Suprapubic skin (tissue), 4 donors: ENCODE measurements around the gene GMPPB. TPM values are rescaled to one million over a fixed set of nuclear protein-coding genes. Genes with fewer than 3 reads are reported as not detected.

Source experiments
- DNase-seq, 2 donors: peaks; one replicate each; pipeline ENCODE4 v3.0.0-alpha.2; 2019; ENCODE audit warnings: low spot score in 2 of 2
- H3K27ac ChIP-seq: fragments of 200-600 bp; sonication (generic); one replicate; pipeline ENCODE4 v1.5.1; 2019
- H3K27me3 ChIP-seq: fragments of 200-600 bp; sonication (generic); one replicate; pipeline ENCODE4 v1.5.1; 2019
- H3K36me3 ChIP-seq: fragments of 200-600 bp; sonication (generic); one replicate; pipeline ENCODE4 v1.5.1; 2019
- H3K4me1 ChIP-seq: fragments of 200-600 bp; sonication (generic); one replicate; pipeline ENCODE4 v1.5.1; 2019
- H3K4me3 ChIP-seq: fragments of 200-600 bp; sonication (generic); one replicate; pipeline ENCODE4 v1.5.1; 2019; ENCODE audit warnings: mild to moderate bottlenecking
- H3K9me3 ChIP-seq: fragments of 200-600 bp; sonication (generic); one replicate; pipeline ENCODE4 v1.5.1; 2019
- EP300 ChIP-seq: sonication (generic); formaldehyde crosslinking; IDR thresholded peaks from one replicate; pipeline ENCODE4 v1.6.1; 2017; ENCODE audit warnings: antibody characterized with exemption
- POLR2A ChIP-seq, 2 donors: fragments of 450-650 bp; IDR thresholded peaks; one replicate each; pipeline ENCODE4 v1.6.1; 2017; ENCODE audit warnings: antibody characterized with exemption in 2 of 2, mild to moderate bottlenecking in 2 of 2, moderate library complexity in 2 of 2
- POLR2AphosphoS5 ChIP-seq, 3 donors: sonication (generic); formaldehyde crosslinking; IDR thresholded peaks; one replicate each; pipeline ENCODE4 v1.6.1; 2017; ENCODE audit warnings: antibody characterized with exemption in 3 of 3
- WGBS: methylation state at CpG from one replicate; pipeline ENCODE4 v1.1.5; 2018; 5-methylcytosine and 5-hydroxymethylcytosine counted together
- total RNA-seq, 4 donors: library from RNA; depleted of rRNA; stranded (reverse); fragments of >200 nt; gene quantifications; one replicate each; pipeline ENCODE4 v1.1.0, GENCODE V29; 2016
- TF ChIP-seq, protein P1 (sequence below), 2 donors: fragments of 200-600 bp in 1 of 2; fragments of 450-650 bp in 1 of 2; sonication (generic) in 1 of 2; IDR thresholded peaks; one replicate each; pipeline ENCODE4 v1.5.1; 2016 to 2019; ENCODE audit warnings: antibody characterized with exemption in 2 of 2, mild to moderate bottlenecking in 1 of 2, moderate library complexity in 1 of 2

Gene GMPPB
- total RNA-seq, 4 donors from 2014 or later = 14.0 to 25.0 (median 17.3) TPM

DNA sequence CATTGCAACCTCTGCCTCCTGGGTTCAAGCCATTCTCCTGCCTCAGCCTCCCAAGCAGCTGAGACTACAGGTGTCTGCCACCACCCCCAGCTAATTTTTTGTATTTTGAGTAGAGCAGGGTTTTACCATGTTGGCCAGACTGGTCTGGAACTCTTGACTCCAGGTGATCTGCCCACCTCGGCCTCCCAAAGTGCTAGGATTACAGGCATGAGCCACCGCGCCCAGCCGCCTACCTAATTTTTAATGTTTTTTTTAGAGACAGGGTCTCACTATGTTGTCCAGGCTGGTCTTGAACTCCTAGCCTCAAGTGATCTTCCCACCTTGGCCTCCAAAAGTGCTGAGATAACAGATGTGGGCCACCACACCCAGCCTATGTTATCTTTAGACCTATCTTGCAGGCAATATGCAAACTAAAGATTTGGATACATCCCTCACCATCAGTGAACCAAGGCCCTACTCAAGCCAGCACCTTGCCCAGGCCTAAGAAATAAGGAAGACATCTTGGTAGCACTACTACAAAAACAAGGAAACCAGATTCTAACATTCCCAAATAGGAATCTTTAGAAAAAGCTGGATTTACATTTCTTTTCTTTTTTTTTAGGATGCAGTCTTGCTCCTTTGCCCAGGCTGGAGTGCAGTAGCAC, 6.3 kb upstream of the GMPPB start:
- Histone ChIP-seq H3K36me3 (peaks cover 67% of the 10 kb centered on the region), H3K27ac (no peak overlapping the region), H3K9me3 (no peaks in the 10 kb centered on the region), H3K4me3 (no peak overlapping the region), H3K27me3 (no peaks in the 10 kb centered on the region), H3K4me1 (no peaks in the 10 kb centered on the region)
- WGBS = 96% methylated on average over 4 of the region's 4 CpGs
- no peak for DNase-seq
- TF ChIP-seq, protein P1, sequence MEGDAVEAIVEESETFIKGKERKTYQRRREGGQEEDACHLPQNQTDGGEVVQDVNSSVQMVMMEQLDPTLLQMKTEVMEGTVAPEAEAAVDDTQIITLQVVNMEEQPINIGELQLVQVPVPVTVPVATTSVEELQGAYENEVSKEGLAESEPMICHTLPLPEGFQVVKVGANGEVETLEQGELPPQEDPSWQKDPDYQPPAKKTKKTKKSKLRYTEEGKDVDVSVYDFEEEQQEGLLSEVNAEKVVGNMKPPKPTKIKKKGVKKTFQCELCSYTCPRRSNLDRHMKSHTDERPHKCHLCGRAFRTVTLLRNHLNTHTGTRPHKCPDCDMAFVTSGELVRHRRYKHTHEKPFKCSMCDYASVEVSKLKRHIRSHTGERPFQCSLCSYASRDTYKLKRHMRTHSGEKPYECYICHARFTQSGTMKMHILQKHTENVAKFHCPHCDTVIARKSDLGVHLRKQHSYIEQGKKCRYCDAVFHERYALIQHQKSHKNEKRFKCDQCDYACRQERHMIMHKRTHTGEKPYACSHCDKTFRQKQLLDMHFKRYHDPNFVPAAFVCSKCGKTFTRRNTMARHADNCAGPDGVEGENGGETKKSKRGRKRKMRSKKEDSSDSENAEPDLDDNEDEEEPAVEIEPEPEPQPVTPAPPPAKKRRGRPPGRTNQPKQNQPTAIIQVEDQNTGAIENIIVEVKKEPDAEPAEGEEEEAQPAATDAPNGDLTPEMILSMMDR (IDR thresholded peaks at IDR 0.05) = no peak
- TF ChIP-seq POLR2AphosphoS5 (IDR thresholded peaks at IDR 0.05) (no peak), POLR2A (IDR thresholded peaks at IDR 0.05) (no peak), EP300 (no peak)

DNA sequence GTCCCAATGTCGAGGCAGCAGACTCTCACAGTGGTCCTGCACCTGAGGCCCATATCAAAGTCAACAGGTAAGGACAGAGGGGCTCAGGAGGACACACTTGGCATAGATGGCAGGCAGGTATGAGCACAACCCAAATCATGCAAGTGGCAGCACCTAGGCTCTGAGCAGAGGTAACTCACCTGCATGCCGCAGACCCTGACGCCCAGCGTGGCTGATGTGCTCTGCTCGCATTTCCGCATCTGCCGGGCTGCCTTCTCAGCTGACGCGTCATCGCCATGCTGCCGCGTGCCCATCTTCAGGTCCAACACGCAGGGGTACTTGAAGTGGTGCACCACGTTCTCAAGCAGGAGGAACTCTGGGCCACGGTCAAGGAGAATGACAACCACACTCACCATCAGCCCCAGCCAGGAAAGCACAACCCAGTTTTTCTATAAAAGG, 4.2 kb upstream of the GMPPB start:
- TF ChIP-seq EP300 (no peak), POLR2AphosphoS5 (IDR thresholded peaks at IDR 0.05) (no peak)
- TF ChIP-seq, protein P1 (IDR thresholded peaks at IDR 0.05) = no peak
- WGBS = 91% methylated on average over 9 of the region's 15 CpGs

DNA sequence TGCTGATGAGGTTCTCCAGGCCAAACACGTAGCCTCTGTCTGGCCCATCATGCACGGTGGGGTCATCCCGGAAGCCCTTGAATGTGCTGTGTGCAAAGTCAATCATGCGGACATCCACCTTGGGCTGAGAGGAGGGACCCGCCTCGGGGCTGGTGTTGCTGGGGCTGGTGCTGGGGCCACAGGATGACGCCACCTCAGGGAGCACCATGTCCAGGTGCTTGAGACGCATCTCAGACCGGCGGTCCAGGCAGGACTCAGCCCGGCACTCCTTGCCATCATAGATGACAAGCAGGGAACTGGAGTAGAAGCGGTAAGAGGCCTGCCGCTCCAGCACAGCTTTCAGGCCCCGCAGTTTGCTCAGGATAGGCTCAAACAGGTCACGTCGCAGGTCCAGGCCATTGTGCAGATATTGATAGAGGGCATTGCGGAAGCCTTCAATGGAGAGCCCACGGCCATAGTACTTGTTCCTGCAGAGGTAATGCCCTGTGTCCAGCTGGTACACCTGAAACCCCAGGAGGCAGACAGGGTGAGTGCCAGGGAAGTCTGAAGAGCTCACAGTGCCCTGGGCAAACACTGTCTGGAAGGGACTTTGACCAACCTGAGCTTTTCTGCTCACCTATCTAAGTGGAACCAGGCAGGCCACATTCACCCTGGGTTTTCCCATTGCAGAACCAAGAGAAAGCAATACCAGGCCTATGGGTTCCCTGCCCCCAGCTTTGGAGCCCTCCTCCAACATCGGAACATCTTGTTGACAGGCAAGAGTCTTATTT, 3.6 kb upstream of the GMPPB start:
- peaks cover 19% of the 10 kb centered on the region for H3K4me1 ChIP-seq
- WGBS = 85% methylated on average over 5 of the region's 19 CpGs
- TF ChIP-seq POLR2AphosphoS5 (IDR thresholded peaks at IDR 0.05) (no peak), POLR2A (IDR thresholded peaks at IDR 0.05) (no peak), EP300 (no peak)
- TF ChIP-seq, protein P1 (IDR thresholded peaks at IDR 0.05) = no peak
- H3K27me3 ChIP-seq = no peaks in the 10 kb centered on the region
- DNase-seq = peak; percentile 66 to 76
- peaks cover 53% of the 10 kb centered on the region for H3K36me3 ChIP-seq
- no peak overlapping the region for H3K27ac ChIP-seq
- no peak overlapping the region for H3K4me3 ChIP-seq
- no peaks in the 10 kb centered on the region for H3K9me3 ChIP-seq

More for the DNA sequence above, 4.2 kb upstream of the GMPPB start:
- H3K27me3 ChIP-seq = no peaks in the 10 kb centered on the region
- H3K9me3 ChIP-seq = no peaks in the 10 kb centered on the region
- peaks cover 56% of the 10 kb centered on the region for H3K36me3 ChIP-seq
- peaks cover 13% of the 10 kb centered on the region for H3K4me1 ChIP-seq
- peak in 1 of 2 donors; percentile 78 for DNase-seq
- no peak overlapping the region for H3K4me3 ChIP-seq
- H3K27ac ChIP-seq = no peak overlapping the region

DNA sequence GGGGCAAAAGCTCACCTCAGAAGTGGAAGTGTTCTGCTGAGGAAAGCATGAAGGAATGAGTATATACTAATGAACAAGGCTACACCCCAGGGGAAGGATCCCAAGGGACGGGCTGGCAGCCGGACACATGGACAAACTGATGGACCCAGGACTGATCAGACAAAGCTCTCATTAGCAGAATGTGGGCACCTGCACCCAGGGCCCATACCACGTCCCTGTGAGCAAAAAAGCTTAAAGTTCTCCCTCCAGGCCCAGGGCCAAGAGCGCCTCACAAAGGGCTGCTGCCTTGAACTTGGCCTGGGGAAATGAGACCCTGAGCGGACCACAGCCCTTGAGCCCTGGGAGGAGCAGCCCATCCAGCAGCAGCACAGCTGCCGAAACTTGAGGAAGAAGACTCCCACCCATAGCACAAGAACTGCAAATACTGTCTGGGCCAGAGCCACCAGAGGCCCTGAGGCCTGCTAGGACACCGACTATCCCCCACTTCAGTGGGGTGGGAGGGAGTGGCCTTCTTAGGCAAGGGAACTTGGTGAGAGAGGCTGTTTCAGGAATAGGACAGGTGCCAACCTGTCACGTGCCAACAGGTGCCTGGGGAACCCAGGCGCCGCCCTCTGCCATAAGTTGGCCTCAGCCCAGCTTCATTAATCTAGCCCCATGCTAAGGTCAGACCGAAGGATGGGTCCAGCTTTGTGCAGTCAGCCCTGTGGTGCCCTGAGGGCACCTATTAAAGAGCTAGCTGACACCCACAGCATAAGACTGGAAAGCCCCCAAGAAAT, 2.3 kb upstream of the GMPPB start:
- Histone ChIP-seq H3K9me3 (no peaks in the 10 kb centered on the region), H3K36me3 (peaks cover 56% of the 10 kb centered on the region), H3K4me3 (no peak overlapping the region), H3K27ac (no peak overlapping the region), H3K27me3 (no peaks in the 10 kb centered on the region), H3K4me1 (peaks cover 27% of the 10 kb centered on the region)
- peak in 1 of 2 donors; percentile 65 for DNase-seq
- WGBS = 67% methylated on average over 4 of the region's 11 CpGs
- TF ChIP-seq POLR2A (IDR thresholded peaks at IDR 0.05) (no peak), POLR2AphosphoS5 (IDR thresholded peaks at IDR 0.05) (no peak), EP300 (no peak)
- TF ChIP-seq, protein P1 (IDR thresholded peaks at IDR 0.05) = no peak
